ENCODE results near the gene ANXA2.
"Not testable (repeated sequence)": the region's sequence is repeated elsewhere in the genome, so short reads cannot be mapped to it uniquely, and the experiment has no call there.

The ANXA2 gene

DNA sequence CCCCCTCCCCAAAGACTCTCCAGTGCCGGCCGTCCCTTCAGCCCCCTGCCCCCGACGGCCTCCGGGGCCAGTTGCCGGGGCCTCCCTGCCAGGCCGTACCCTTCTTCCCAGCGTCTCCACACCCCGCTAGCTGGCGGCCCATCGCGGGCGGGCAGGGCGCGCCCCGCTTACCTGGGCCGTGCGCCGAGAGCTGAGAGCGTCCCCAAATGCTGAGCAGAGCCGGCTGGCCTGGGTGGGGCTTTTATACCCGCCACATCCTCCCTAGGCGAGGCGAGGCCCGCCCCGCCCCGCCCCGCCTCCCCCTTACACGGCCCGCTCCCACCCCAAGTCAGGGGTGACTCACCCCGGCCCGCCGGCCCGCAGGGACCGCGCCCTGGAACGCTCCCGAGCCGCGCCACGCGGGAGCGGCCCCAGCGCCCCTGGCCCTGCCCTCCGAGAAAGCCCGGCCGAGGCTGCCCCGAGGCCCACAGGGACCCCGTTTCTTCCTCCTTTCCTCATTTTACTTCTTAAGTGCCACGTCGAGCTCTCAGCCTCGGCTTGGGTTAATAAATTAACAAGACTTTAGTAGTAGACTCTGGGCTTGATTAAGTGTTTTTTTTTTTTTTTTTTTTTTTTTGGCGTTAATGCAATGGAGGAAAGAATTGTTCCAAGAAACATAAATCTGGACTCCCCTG is at the start of gene ANXA2:
Gene ANXA2 (minus strand): TSS at position 215 of the 674 bp plus-strand sequence. CDS start 11,911 bp downstream, outside the sequence.
- peak; percentile 47 to 76 (median 60) for DNase-seq (ENCODE audit: low read depth in 4 of 4, low spot score in 1 of 4)

DNA sequence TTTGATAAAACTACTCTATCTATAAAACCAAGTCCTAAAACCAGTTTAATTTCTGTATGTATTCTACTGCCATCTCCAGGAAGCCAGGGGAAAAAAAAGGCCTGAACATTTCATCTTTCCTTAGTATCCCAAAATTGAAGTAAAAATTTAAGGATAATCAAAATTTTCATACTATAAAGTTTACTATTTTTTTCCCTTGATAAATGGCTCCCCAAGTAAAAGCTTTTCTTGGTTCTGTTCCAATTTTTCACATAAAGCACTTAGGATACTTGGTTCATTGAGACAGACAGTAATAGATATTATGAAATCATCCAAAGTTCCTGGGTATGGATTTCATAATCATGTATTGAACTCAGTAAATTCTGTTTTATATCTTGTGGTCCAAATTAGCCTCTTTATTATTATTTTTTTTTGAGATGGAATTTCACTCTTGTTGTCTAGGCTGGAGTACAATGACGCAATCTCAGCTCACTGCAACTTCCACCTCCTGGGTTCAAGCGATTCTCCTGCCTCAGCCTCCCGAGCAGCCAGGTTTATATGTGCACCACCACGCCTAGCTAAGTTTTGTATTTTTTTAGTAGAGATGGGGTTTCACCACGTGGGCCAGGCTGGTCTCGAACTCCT is 46.6 kb upstream of the ANXA2 start:
- DNase-seq (ENCODE audit: low read depth in 4 of 4, low spot score in 1 of 4), result no peak

DNA sequence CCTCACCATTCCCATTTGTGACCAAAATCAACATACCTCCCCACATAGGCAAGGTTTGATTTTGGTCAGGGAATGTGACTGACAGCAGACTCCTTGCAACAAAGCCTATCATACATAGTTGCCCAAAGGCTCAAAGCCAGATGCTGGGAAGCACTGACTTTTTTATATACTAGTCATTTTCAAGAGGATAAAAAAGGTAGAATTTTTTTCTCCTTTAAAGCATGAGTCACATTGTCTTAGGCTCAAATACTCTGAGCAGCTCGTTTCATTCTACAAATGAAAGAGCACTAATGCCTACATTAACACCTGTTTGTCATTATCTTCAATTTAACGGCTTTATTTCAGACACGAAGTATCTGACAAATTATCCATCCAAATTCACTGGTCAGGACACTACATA is 45.0 kb upstream of the ANXA2 start:
- DNase-seq (ENCODE audit: low read depth in 4 of 4, low spot score in 1 of 4), result no peak

- no peak for DNase-seq (ENCODE audit: low read depth in 4 of 4, low spot score in 1 of 4)
Observed at GRCh38 chr15:60442031-60442650, 44.4 kb upstream of the ANXA2 start.

DNA sequence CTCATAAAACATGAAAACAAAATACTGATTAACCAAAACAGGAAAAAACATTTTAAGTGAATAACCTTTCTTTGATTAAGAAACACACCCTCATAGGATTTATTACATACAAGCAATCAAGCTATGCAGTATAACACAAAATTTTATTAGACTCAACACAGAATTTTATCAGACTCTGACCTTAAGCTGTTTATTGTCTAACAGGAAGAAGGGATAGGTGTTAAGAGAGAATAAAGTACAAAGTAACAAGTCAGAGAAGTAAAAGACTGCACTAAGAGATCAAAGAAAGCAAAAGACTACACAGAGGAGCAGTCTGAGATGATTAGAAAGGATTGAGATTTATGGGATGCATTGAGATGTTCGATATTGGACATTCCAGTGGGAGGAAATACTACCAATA is 43.5 kb upstream of the ANXA2 start:
- no peak for DNase-seq (ENCODE audit: low read depth in 4 of 4, low spot score in 1 of 4)

DNA sequence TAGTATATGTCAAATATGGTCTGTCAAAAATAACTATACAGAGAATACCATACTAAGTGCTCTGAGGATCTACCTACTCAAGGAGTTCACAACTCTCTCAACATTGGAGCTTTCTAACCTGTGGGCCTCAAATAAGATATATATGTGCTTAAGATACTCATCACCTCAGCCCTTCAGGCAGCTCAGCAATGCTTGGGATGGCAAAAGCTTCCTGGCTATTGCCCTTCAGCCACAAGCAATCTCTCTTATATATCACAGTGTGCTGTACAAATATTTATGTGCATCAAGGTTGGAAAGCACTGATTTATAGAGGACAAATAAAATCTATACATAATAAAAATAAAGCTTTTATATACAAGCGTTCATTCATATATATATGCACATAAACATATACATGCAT is 40.9 kb upstream of the ANXA2 start:
- no peak for DNase-seq (ENCODE audit: low read depth in 4 of 4, low spot score in 1 of 4)

- no peak for DNase-seq (ENCODE audit: low read depth in 4 of 4, low spot score in 1 of 4)
Observed at GRCh38 chr15:60428935-60429334, 31.1 kb upstream of the ANXA2 start.

DNA sequence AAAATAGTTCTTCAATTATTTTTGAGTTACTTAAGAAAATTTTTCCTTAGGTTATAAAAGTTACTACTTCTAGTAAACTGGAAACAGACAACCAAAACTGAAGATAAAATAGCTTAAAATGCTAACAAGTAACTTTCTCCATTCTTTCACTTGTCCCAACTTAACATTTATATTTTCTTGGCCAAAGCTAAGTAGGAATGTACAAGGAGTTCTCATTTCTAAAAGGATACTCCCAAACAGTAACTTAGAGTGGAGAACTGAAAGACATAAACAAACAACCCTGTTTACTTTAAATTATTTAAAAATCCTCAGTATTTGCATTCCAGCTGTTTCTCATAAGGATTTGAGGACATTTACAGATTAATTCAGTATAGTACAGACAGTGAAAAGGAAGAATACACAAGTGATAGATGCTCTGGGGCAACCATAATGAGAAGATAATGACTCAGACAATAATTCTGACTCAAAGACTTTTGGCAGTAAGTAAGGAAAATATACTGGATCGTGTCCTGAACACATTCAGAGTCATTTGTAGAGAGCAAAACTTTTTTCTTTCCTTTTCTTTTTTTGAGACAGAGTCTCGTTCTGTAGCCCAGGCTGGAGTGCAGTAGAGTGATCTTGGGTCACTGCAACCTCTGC is 29.2 kb upstream of the ANXA2 start:
- no peak for DNase-seq (ENCODE audit: low read depth in 4 of 4, low spot score in 1 of 4)

GRCh38 chr15:60425461-60425860 is 27.7 kb upstream of the ANXA2 start:
- no peak for DNase-seq (ENCODE audit: low read depth in 4 of 4, low spot score in 1 of 4)

DNA sequence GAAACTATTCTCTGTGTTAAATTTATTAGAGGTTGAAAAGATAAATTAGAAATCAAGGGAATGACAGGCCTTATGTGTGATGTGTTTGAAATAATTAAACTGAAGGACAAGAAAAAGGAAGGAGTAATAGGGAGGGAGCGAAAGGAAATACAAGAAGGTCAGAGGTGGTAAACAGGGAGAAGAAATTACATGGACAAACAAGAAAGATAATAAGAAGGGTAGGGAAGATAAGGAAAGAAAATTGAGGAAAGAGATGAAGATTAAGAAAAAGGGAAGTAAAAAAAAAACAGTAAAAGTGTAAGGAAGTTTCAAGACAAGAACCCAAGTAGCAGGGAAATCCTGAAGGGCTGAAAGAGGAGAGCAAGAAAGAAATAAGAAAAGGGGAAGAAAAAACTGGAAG is 26.2 kb upstream of the ANXA2 start:
- DNase-seq (ENCODE audit: low read depth in 4 of 4, low spot score in 1 of 4), result no peak

- no peak for DNase-seq (ENCODE audit: low read depth in 4 of 4, low spot score in 1 of 4)
Observed at GRCh38 chr15:60423537-60423936, 25.8 kb upstream of the ANXA2 start.

DNA sequence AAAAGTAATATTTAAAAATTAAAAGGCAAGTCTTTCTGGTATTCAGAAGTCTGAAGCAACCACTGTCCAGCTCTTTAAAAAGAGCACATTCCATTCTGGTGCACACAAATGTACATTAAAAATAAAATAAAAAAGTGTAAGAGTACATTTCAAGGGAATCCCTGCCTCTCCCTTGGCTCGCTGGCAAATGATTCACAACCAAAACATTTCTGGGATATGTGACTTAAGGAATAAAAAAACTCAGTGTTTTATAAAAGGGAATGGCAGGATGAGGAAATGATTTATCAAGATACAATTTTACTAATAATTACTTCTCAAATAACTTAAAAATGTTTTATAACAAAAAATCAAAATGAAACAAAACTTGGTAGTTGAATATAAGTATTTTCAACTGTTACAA is 23.8 kb upstream of the ANXA2 start:
- DNase-seq (ENCODE audit: low read depth in 4 of 4, low spot score in 1 of 4), result no peak

DNA sequence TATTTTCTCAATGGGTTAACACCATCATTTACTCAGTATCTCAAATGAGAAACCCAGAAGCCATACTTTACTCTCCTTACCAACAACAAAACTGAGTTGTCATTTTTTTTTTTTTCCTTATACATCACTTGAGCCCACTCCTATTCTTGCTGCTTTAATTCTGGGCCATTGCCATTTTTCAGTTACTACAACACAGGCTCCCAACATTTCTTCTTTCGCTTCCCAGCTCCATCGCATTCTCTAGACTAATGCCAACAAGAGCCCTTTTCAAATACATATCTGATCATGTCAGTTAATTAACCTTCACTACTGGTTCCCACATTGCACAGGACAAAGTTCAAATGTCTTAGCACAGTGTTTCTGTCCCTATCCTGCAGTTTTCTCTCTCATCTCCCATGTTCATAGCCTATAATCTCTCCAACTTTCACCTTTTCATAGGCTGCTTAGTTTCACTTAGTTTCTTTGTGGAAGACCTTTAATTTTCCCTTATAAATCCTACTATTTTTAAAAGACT is 22.5 kb upstream of the ANXA2 start:
- DNase-seq (ENCODE audit: low read depth in 4 of 4, low spot score in 1 of 4), result no peak

DNA sequence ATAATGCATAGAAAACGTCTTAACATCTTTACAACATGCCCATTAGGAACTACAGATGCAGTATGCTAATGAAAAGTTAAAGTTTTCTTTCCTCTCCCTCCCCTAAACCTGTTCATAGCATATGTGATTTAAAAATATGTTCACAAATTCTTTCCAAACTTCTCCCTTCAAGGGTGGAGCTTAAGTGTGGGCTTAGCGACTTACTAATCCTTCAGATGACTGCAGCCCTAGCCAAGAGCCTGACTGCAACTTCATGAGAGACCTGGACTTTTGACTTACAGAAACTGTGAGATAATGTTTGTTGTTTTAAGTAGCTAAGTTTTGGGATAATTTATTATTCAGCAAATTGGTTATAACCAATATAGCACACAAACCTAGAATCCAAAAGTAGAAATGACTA is 22.0 kb upstream of the ANXA2 start:
- no peak for DNase-seq (ENCODE audit: low read depth in 4 of 4, low spot score in 1 of 4)

- DNase-seq (ENCODE audit: low read depth in 4 of 4, low spot score in 1 of 4), result no peak
Observed at GRCh38 chr15:60418096-60418495, 20.3 kb upstream of the ANXA2 start.

- no peak for DNase-seq (ENCODE audit: low read depth in 4 of 4, low spot score in 1 of 4)
Observed at GRCh38 chr15:60417112-60417511, 19.3 kb upstream of the ANXA2 start.

- no peak for DNase-seq (ENCODE audit: low read depth in 4 of 4, low spot score in 1 of 4)
Observed at GRCh38 chr15:60416484-60416883, 18.7 kb upstream of the ANXA2 start.

DNA sequence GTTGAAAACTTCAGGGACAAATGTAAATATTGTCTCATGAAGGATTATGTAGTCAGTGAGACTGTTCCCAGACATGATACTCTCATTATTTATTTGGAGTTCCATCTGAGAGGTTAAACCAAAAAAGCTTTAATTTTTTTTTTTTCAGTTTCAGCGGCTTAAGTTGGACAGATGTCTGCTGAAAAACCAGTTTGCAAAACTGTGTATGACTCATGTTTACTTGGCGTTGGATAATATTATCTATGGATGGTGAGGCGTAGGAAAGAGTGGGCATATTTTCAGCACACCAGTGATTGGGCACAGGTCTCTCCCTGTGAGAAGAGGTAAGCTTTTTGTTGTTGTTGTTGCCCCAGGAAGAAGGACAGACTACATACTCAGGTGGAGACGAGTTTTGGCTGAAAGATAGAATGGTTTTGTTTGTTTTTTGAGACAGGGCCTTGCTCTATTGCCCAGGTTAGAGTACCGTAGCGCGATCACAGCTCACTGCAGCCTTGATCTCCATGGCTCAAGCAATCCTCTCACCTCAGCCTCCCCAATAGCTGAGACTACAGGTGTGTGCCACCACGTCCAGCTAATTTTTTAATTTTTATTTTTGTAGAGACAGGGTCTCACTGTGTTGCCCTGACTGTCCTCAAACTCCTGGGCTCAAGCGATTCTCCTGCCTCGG is 16.4 kb upstream of the ANXA2 start:
- no peak for DNase-seq (ENCODE audit: low read depth in 4 of 4, low spot score in 1 of 4)

DNA sequence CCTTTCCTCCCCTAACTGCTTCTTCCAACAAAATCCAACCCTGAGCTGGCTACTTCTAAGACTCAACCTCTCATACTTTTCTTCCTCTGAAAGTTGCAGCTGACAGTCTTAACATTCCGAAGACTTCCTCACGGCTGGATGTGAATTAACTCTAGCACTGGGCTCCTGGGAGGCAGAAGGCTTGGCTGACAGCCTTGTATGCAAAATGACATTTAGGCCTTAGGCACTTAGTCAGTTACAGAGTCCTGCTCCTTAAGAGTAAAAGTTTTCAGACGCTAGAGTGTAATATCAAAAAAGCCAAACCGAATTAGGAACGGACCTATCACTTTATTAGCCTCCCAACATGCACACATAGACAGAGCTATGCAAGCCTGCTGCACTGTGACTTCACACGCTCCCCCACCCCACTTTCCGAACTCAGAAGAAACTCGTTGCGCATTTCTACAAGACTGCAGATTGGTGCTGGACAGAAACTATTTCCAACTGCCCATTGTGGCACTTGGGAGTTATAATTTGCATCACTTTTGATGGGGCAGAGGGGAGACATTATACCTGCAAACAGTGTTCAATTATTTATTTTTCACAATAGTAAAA is 15.5 kb upstream of the ANXA2 start:
- DNase-seq (ENCODE audit: low read depth in 4 of 4, low spot score in 1 of 4), result no peak

GRCh38 chr15:60412807-60413206 is 15.0 kb upstream of the ANXA2 start:
- DNase-seq (ENCODE audit: low read depth in 4 of 4, low spot score in 1 of 4), result not testable (repeated sequence)
